Amygdala (tissue), 56 donors: ENCODE data around the gene MANBA.
A peak's percentile ranks its signal among the peaks of the same experiment; 100 is the strongest.
"Not testable (repeated sequence)": the region's sequence is repeated elsewhere in the genome, so short reads cannot be mapped to it uniquely, and the experiment has no call there.

Experiments used
- DNase-seq, 56 donors: peaks; one replicate each; lab custom pipeline; 2025; lab: John Stamatoyannopoulos, UW

Gene MANBA

GRCh38 chr4:102627831-102628523, 132.8 kb downstream of the MANBA start:
- DNase-seq = no peak

- peak in 8 of 56 donors; percentile 4 to 31 (median 13) for DNase-seq
These were observed 135.4 kb downstream of the MANBA start for GRCh38 chr4:102625232-102625930.

GRCh38 chr4:102624505-102624904, 136.3 kb downstream of the MANBA start:
- no peak for DNase-seq

- peak in 9 of 56 donors; percentile 9 to 28 (median 16) for DNase-seq
These were observed 137.1 kb downstream of the MANBA start for GRCh38 chr4:102623622-102624021.

DNA sequence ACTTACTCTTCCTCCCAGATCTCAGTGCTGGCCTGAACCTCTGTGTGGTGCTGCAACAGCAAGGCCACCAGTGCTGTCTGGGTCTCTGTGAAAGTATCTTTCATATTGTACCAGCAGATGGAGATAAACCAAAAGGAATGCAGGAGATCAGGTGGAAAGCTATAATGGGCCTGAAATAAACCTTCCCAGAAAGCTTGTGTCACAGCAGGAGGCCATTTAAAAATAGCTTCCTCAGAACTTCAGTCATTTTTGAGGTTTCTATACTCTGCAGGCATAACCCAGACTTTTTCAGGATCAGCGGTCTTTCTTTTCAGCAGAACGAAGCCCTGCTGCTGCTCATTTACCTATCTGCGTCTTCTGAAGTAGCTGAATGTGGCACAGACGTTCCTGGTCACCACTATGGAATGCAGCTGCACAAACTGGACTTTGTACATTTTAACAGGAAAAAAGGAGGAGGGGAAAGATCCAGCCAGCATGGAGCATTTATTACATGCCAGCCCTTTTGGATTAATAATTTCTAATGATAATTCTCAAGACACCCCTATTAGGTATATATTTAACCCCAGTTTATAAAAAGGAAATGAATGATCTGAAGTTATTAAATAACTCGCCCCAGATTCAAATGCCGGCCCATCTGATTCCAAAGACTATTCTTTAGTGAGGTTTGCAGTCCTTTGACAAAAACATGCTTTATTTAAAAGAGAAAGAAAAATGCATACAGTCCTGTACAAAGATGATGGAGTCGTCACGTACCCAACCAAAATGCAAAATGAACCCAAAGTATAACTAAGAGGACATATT, 139.9 kb downstream of the MANBA start:
- peak in 24 of 56 donors; percentile 6 to 46 (median 18) for DNase-seq

- not testable (repeated sequence) for DNase-seq
These were observed 140.8 kb downstream of the MANBA start for GRCh38 chr4:102619776-102620631.

DNA sequence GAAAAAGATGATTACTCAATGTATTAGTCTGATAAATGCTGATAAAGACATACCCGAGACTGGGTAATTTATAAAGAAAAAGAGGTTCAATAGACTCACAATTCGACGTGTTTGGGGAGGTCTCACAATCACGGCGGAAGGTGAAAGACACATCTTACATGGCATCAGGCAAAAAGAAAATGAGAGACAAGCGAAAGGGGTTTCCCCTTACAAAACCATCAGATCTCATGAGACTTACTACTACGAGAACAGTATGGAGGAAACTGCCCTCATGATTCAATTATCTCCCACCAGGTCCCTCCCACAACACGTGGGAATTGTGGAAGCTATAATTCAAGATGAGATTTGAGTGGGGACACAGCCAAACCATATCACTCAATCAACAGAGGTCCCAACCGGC, 141.7 kb downstream of the MANBA start:
- DNase-seq = not testable (repeated sequence)

DNA sequence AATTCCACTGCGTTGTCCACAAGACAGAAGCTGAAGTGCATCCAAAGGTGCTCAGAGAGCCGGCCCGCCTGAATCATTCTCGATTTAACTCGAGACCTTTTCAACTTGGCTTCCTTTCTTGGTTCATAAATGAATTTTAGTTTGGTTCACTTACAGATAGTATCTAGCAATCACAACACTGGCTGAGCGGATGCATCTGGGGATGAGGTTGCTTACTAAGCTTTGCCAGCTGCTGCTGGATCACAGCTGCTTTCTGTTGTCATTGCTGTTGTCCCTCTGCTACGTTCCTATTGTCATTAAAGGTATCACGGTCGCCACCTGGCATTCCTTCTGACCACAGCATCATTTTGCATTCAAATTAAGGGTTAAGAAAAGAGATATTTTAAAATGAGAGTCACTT, 144.1 kb downstream of the MANBA start:
- no peak for DNase-seq

DNA sequence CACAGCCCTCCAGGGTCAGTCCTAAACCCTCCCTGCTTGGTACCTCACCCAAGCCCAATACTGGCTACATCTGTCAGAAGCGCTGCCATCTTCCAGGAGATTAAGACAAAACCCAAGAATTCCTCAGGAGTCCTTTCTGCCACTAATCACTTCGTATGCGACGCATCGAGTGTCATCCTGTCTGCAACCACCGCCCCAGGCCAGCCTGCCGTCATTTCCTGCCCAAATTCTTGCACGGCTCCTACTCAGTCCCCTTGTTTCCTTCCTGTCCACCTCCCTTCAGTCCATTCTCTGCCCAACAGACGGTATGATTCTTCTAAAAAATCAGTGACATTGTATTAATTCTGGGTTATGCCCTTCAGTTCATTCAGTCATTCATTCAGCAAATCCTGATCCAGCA, 146.0 kb downstream of the MANBA start:
- no peak for DNase-seq

- no peak for DNase-seq
These were observed 147.9 kb downstream of the MANBA start for GRCh38 chr4:102612824-102613366.

DNA sequence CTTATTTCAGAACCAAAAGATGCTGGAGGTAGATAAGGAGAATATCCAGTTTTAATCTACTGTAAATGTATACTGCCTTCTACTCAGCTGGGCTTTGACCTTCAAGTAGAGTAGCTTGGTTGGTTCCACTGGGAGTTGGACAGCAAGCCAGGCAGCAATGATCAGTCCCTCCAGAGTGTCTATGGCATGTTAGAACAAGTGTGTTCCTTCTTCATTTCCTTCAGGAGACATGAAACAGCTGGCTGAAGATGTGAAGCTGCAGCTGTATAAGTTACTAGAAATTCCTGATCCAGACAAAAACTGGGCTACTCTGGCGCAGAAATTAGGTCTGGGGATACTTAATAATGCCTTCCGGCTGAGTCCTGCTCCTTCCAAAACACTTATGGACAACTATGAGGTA, 148.6 kb downstream of the MANBA start:
- no peak for DNase-seq

- no peak for DNase-seq
These were observed 150.3 kb downstream of the MANBA start for GRCh38 chr4:102610476-102610875.

DNA sequence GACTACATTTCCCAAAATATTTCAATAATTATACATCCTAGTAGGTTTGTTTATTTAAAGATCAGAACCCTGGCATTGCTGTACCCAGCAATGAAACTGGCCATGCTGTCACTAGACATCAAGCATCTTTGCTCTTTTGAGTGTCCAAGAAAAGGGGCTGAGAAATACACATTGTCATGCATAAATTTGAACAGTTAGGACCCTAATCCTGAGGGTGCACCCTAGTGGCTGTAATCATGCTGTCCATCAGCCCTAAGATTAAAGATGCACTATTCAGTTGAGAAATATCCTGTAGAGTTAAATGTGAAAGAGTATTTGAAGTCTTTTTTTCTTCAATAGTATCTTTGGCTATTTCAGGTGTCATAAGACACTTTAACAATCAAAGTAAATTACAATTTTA, 150.8 kb downstream of the MANBA start:
- DNase-seq = no peak

DNA sequence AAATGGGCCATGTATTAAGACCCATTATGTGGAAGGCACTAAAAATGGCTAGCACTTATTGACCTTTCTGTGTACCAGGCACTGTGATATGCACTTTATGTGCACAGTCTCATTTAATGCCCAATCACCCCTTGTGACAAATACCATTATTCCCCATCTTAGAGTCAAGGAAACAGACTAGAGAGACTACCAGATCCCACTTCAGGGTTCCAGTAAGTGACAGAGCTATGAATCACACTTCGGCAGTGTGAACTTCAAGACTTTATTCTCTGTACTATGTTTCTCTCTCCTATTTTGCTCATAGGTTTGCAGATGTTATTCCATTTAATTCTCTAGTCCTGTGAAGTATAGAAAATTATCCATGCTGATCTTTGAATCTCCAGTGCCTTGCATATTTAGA, 152.6 kb downstream of the MANBA start:
- no peak for DNase-seq

DNA sequence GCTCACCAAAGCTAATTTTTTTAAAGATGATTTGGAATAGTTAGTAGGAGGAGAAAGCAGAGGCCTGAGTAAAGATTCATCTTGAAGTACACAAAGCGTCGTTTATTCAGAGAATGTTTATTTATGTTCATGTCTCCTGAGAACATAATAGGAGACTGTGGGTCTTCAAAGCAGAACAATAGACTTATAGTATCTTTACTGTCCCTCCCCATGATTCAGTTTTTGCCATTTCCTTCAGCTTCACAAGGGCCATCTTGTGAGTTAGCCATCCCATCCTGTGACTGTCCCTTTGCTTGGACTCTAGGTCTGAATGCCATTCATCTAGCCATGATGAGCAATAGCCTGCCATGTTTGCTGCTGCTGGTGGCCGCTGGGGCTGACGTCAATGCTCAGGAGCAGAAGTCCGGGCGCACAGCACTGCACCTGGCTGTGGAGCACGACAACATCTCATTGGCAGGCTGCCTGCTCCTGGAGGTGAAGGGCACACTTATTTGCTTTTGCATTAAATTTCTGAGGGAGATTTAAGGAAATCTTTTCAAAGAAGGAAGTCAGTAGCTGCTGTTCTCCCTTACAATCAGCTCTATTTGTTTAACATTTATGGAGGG, 153.8 kb downstream of the MANBA start:
- peak in 6 of 56 donors; percentile 4 to 51 (median 10) for DNase-seq

DNA sequence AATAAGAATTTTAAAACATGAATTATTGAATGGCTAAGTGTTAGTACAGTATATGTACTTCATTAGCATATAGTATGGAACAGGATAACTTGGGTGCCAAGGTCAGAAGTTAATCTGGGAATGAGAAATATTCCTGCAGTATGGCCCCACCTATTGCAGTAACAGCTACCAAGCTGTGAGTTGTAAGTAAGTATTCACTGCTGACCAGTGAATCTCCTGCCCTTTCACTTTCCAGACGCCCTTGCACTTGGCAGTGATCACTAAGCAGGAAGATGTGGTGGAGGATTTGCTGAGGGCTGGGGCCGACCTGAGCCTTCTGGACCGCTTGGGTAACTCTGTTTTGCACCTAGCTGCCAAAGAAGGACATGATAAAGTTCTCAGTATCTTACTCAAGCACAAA, 154.5 kb downstream of the MANBA start:
- no peak for DNase-seq

DNA sequence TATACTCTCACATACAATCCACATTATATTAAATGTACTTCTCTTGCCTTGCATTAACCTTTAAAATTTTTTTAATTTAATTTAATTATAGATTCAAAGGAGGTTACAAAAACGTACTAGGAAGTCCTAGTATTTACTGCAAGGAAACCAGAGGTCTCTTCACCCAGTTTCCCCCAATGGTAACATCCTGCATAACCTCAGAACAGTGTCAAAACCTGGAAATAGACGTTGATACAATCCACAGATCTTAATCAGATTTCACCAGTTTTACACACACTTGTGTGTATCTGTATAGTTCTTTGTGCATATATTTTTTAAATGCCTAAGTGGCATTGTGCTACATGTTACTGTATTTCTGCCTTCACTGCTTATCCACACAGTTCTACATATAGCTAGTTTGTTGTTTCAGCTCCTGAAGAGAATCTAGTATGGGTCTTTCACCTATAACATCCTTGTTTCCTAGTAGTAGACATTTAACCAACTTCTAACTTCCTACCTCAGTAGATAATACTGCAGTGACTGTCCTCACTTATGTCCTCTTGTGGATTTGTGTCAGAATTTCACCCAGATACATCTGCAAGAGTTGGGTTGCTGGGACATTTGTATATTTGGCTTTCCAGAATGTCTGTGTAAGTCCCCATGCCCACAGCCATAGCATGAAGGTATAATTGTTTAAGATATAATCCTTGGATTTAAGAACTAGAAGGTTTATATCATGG, 156.4 kb downstream of the MANBA start:
- DNase-seq = no peak

GRCh38 chr4:102601586-102602227, 159.1 kb downstream of the MANBA start:
- DNase-seq = no peak
